Fibroblast of skin of left quadriceps (primary cell): ENCODE results near the gene SPX.

Experiments used
- DNase-seq, 2 experiments: peaks; one replicate each; pipeline ENCODE4 v3.0.0-alpha.2; 2013; ENCODE audit warnings: low read depth in 2 of 2

SPX gene

DNA sequence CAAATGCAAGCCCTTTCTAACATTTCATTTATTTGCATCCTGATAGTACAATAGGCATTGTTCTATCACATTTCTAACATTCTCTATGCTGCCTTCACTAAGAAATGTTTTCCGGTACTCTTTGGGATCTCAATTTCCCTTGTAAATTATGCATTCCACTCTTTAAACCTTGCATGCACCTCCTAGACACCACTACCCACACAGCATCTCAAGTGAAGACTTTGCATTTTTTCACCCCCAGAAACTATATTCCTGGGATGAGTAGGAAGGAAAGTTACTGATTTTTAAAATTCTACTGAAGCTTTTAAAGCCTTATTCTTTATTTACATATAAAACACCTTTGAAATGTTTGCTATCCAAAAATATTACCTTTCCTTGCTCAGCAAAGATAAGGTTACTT lies 51.4 kb downstream of the SPX start:
- DNase-seq: no peak

DNA sequence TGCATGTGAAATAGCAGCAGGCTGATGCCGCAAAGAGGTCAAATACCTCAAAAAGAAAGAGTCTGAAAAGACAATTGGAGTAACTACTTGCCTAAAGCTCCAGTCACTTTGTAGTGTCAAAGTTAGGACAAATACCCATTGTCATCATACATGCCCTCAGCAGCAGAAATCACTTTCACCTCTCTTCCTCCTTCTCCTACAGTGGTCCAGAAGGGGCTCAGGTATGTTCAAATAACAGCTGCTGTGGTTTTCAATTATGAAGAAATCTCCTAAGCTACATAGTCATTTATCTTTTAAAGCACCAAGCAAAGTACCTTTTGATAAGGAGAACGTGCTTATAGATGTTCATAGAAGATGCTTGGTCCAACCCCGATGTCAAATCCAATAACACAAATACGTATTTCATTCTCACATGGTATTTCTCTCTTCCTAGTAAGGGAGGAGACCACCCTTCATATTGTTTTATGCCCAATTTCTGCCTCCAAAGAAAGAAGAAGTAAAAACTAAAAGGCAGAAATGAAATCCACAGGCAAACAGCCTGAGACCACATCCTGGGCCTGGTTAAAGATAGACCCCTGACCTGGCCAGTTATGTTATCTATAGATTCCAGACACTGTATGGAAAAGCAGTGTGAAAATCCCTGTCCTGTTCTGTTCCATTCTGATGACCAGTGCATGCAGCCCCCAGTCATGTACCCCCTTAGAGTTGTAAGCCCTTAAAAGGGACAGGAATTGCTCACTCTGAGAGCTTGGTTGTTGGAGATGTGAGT lies 54.8 kb downstream of the SPX start:
- DNase-seq: no peak
